CD14-positive monocyte (primary cell): Measurements from ENCODE around the gene CNTLN. TPM values are rescaled to one million over a fixed set of nuclear protein-coding genes. Genes with fewer than 3 reads are reported as not detected.

Source experiments
- DNase-seq, 3 donors: peaks; one replicate each; pipeline ENCODE4 v3.0.0-alpha.2; 2011 to 2022
- H2AFZ ChIP-seq: 2 replicates; pipeline ENCODE4 v1.6.0; 2012; ENCODE audit warnings: mild to moderate bottlenecking, low read depth, low read length, inconsistent platforms; ENCODE audit not compliant: insufficient read depth, poor library complexity, severe bottlenecking
- H3K27ac ChIP-seq, 2 donors: 1 replicate in 1 of 2; 2 replicates in 1 of 2; pipeline ENCODE4 v1.5.1; 2012 to 2013; ENCODE audit warnings: low read length in 2 of 2, control low read depth in 1 of 2, inconsistent platforms in 1 of 2, low read depth in 1 of 2, mild to moderate bottlenecking in 1 of 2
- H3K27me3 ChIP-seq, 2 donors: one replicate each; pipeline versions ENCODE4 v1.6.0 to v1.6.1; 2011 to 2013; ENCODE audit warnings: low read length in 2 of 2; ENCODE audit not compliant: control insufficient read depth in 2 of 2, insufficient read depth in 2 of 2
- H3K36me3 ChIP-seq, 2 donors: replicated peaks in 1 of 2; 1 replicate in 1 of 2; 2 replicates in 1 of 2; pipeline versions ENCODE4 v1.5.1 to v1.6.1; 2012 to 2013; ENCODE audit warnings: low read length in 2 of 2, control low read depth in 1 of 2, inconsistent platforms in 1 of 2, mild to moderate bottlenecking in 1 of 2; ENCODE audit not compliant: insufficient read depth in 2 of 2, control insufficient read depth in 1 of 2
- H3K4me1 ChIP-seq, 2 donors: 1 replicate in 1 of 2; 2 replicates in 1 of 2; pipeline versions ENCODE4 v1.5.1 to v1.6.1; 2012 to 2013; ENCODE audit warnings: low read length in 2 of 2, control low read depth in 1 of 2, inconsistent platforms in 1 of 2, mild to moderate bottlenecking in 1 of 2, moderate library complexity in 1 of 2; ENCODE audit not compliant: insufficient read depth in 2 of 2, control insufficient read depth in 1 of 2
- H3K4me2 ChIP-seq: replicated peaks from 2 replicates; pipeline ENCODE3; 2012; ENCODE audit warnings: low read length, moderate library complexity, mild to moderate bottlenecking; ENCODE audit not compliant: poor library complexity, severe bottlenecking; ENCODE audit errors: extremely low read depth
- H3K4me3 ChIP-seq, 3 experiments: fragments of 200-600 bp in 1 of 3; sonication (generic) in 1 of 3; replicated peaks in 1 of 3; 1 replicate in 2 of 3; 2 replicates in 1 of 3; pipeline ENCODE4 v1.5.1; 2011 to 2013; ENCODE audit warnings: low read length in 3 of 3, mild to moderate bottlenecking in 3 of 3, control low read depth in 2 of 3, low read depth in 2 of 3, inconsistent platforms in 1 of 3, moderate library complexity in 1 of 3
- H3K79me2 ChIP-seq: 2 replicates; pipeline ENCODE4 v1.6.0; 2012; ENCODE audit warnings: mild to moderate bottlenecking, control low read depth, inconsistent platforms, low read length, moderate library complexity; ENCODE audit not compliant: insufficient read depth
- H3K9ac ChIP-seq: 2 replicates; pipeline ENCODE4 v1.6.0; 2017; ENCODE audit warnings: low read length, mild to moderate bottlenecking; ENCODE audit not compliant: insufficient read depth, poor library complexity, severe bottlenecking
- H3K9me3 ChIP-seq, 2 donors: replicated peaks in 1 of 2; 1 replicate in 1 of 2; 2 replicates in 1 of 2; pipeline versions ENCODE4 v1.5.1 to v1.6.1; 2012 to 2013; ENCODE audit warnings: low read length in 2 of 2, control low read depth in 1 of 2; ENCODE audit not compliant: control insufficient read depth in 1 of 2, insufficient read depth in 1 of 2
- H4K20me1 ChIP-seq: 2 replicates; pipeline ENCODE4 v1.6.0; 2012; ENCODE audit warnings: mild to moderate bottlenecking, low read length, control low read depth, moderate library complexity; ENCODE audit not compliant: insufficient read depth
- H3K27ac Mint-ChIP-seq, 7 donors: one replicate each; pipeline ENCODE4 v1.8.0; 2020; ENCODE audit warnings: mild to moderate bottlenecking in 7 of 7, mixed read lengths in 7 of 7, moderate library complexity in 6 of 7, inconsistent platforms in 2 of 7
- H3K27me3 Mint-ChIP-seq, 3 donors: one replicate each; pipeline ENCODE4 v1.8.0; 2021 to 2022; ENCODE audit warnings: low read depth in 3 of 3, mild to moderate bottlenecking in 3 of 3, mixed read lengths in 3 of 3, moderate library complexity in 3 of 3, inconsistent platforms in 1 of 3
- H3K36me3 Mint-ChIP-seq, 2 donors: one replicate each; pipeline ENCODE4 v1.8.0; 2020; ENCODE audit warnings: mixed read lengths in 2 of 2, inconsistent platforms in 1 of 2, mild to moderate bottlenecking in 1 of 2
- H3K4me1 Mint-ChIP-seq: one replicate; pipeline ENCODE4 v1.8.0; 2020; ENCODE audit warnings: mild to moderate bottlenecking, mixed read lengths
- H3K4me3 Mint-ChIP-seq, 2 donors: one replicate each; pipeline ENCODE4 v1.8.0; 2020; ENCODE audit warnings: mild to moderate bottlenecking in 2 of 2, mixed read lengths in 2 of 2, moderate library complexity in 1 of 2
- H3K9me3 Mint-ChIP-seq, 7 donors: one replicate each; pipeline ENCODE4 v1.8.0; 2020 to 2022; ENCODE audit warnings: mixed read lengths in 7 of 7, mild to moderate bottlenecking in 6 of 7, moderate library complexity in 6 of 7, inconsistent platforms in 2 of 7
- CTCF ChIP-seq: fragments of 200-600 bp; IDR thresholded peaks from one replicate; pipeline ENCODE4 v1.8.0; 2022; ENCODE audit warnings: antibody characterized with exemption, mild to moderate bottlenecking
- WGBS: methylation state at CpG from one replicate; pipeline ENCODE4 v1.1.5; 2013; ENCODE audit warnings: missing lambda C conversion rate; ENCODE audit not compliant: insufficient coverage; 5-methylcytosine and 5-hydroxymethylcytosine counted together
- intact Hi-C, 2 donors: fragments of 100-400 bp; cut with micrococcal nuclease; formaldehyde crosslinking; loops; one replicate each; pipeline versions ENCODE4 v1.15.0 to v1.15.1; 2023
- polyA plus RNA-seq, 3 donors: library from polyadenylated mRNA; depleted of rRNA in 1 of 3; unstranded in 2 of 3; stranded (reverse) in 1 of 3; fragments of 300-500 nt in 2 of 3; fragments of >200 nt in 1 of 3; fragmentation: Illumina TruSeq in 2 of 3; gene quantifications; 1 replicate in 2 of 3; 2 replicates in 1 of 3; pipeline ENCODE4 v1.2.3, GENCODE V29; 2012 to 2021
- small RNA-seq: library from RNA; depleted of rRNA; stranded (forward); fragments of <200 nt; gene quantifications from one replicate; pipeline ENCODE3, GENCODE V24; 2012; ENCODE audit warnings: low read depth; ENCODE audit not compliant: insufficient read length

CNTLN gene
- polyA plus RNA-seq, 3 donors, result 2.2 to 5.6 (median 4.0) TPM

GRCh38 chr9:17536027-17536426, 401.2 kb downstream of the CNTLN start:
- Histone ChIP-seq H3K4me3 (no peak overlapping the region), H2AFZ (no peak overlapping the region), H3K79me2 (no peaks in the 10 kb centered on the region), H3K4me1 (no peaks in the 10 kb centered on the region), H3K9ac (no peak overlapping the region), H3K4me2 (no peak overlapping the region), H3K36me3 (no peaks in the 10 kb centered on the region), H3K9me3 (peaks cover 0 to 2% of the 10 kb centered on the region in 2 donors), H3K27ac (no peak overlapping the region), H3K27me3 (no peaks in the 10 kb centered on the region), H4K20me1 (no peaks in the 10 kb centered on the region)
- intact Hi-C loops, result no loop called here
- no peaks in the 10 kb centered on the region for H3K36me3 Mint-ChIP-seq
- DNase-seq, result no peak
- no peak overlapping the region for H3K4me3 Mint-ChIP-seq
- 90% methylated on average over 2 of the region's 7 CpGs for WGBS
- TF ChIP-seq CTCF, result no peak
- H3K4me1 Mint-ChIP-seq, result no peaks in the 10 kb centered on the region
- H3K9me3 Mint-ChIP-seq, result peaks cover 7 to 19% (median 10%) of the 10 kb centered on the region in 7 donors
- H3K27ac Mint-ChIP-seq, result no peak overlapping the region
- peaks cover 0 to 2% (median 2%) of the 10 kb centered on the region in 3 donors for H3K27me3 Mint-ChIP-seq

- Histone ChIP-seq H3K4me2 (no peak overlapping the region), H3K4me1 (no peaks in the 10 kb centered on the region), H3K27ac (no peak overlapping the region), H3K9me3 (no peaks in the 10 kb centered on the region), H3K9ac (no peak overlapping the region), H2AFZ (no peak overlapping the region), H4K20me1 (no peaks in the 10 kb centered on the region), H3K4me3 (no peak overlapping the region), H3K27me3 (no peaks in the 10 kb centered on the region), H3K79me2 (no peaks in the 10 kb centered on the region), H3K36me3 (no peaks in the 10 kb centered on the region)
- Mint-ChIP-seq H3K9me3 (peaks cover 3 to 9% (median 6%) of the 10 kb centered on the region in 7 donors), H3K27ac (no peak overlapping the region), H3K36me3 (no peaks in the 10 kb centered on the region), H3K27me3 (peaks cover 0 to 2% (median 1%) of the 10 kb centered on the region in 3 donors), H3K4me3 (no peak overlapping the region), H3K4me1 (no peaks in the 10 kb centered on the region)
- intact Hi-C loops, result no loop called here
- TF ChIP-seq CTCF, result no peak
- DNase-seq, result no peak
- WGBS, result no CpG with 5 or more reads among the region's 2 CpGs
Observed at GRCh38 chr9:17551023-17551422, 416.2 kb downstream of the CNTLN start.

Small RNA genes lying within 50 kb of the gene (small RNA-seq; reads per million reads assigned to genes)
- gene RPS29P33, result not detected
